PC-3 (cell line): Measurements from ENCODE around the gene SLC12A5.

Experiments
- EZH2 ChIP-seq: fragments of 300-600 bp; sonication (generic); IDR thresholded peaks from one replicate; pipeline ENCODE4 v1.6.1; 2017; ENCODE audit warnings: antibody characterized with exemption, mild to moderate bottlenecking, low read length; ENCODE audit not compliant: unreplicated experiment
- TF ChIP-seq, protein P1 (sequence below): fragments of 300-600 bp; sonication (generic); conservative IDR thresholded peaks from 2 replicates; pipeline ENCODE4 v1.5.1; 2017; ENCODE audit warnings: antibody characterized with exemption, low read depth, mild to moderate bottlenecking, low read length

DNA sequence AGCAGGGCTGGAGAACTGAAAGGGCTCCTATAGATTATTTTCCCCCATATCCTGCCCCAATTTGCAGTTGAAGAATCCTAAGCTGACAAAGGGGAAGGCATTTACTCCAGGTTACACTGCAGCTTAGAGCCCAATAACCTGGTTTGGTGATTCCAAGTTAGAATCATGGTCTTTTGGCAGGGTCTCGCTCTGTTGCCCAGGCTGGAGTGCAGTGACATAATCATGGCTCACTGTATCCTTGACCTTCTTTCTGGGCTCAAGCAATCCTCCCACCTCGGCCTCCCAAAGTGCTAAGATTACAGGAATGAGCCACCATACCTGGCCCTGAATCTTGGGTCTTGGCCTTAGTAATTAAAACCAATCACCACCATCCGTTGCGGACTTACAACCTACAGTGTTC is 21.3 kb upstream of the SLC12A5 start:
- TF ChIP-seq, protein P1, sequence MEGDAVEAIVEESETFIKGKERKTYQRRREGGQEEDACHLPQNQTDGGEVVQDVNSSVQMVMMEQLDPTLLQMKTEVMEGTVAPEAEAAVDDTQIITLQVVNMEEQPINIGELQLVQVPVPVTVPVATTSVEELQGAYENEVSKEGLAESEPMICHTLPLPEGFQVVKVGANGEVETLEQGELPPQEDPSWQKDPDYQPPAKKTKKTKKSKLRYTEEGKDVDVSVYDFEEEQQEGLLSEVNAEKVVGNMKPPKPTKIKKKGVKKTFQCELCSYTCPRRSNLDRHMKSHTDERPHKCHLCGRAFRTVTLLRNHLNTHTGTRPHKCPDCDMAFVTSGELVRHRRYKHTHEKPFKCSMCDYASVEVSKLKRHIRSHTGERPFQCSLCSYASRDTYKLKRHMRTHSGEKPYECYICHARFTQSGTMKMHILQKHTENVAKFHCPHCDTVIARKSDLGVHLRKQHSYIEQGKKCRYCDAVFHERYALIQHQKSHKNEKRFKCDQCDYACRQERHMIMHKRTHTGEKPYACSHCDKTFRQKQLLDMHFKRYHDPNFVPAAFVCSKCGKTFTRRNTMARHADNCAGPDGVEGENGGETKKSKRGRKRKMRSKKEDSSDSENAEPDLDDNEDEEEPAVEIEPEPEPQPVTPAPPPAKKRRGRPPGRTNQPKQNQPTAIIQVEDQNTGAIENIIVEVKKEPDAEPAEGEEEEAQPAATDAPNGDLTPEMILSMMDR, result no peak
- no peak for TF ChIP-seq EZH2
